Measurements from ENCODE around the gene MPP3. TPM values are rescaled to one million over a fixed set of nuclear protein-coding genes. Genes with fewer than 3 reads are reported as not detected.

Gene MPP3
- total RNA-seq, 1 donor from 2014 or later = 5.9 TPM

- peaks cover 5% of the 10 kb centered on the region for H3K9me3 Mint-ChIP-seq (ENCODE audit: unreplicated experiment)
- TF ChIP-seq CTCF (IDR thresholded peaks at IDR 0.05) = no peak
- no peaks in the 10 kb centered on the region for H3K27me3 Mint-ChIP-seq (ENCODE audit: unreplicated experiment)
- peaks cover 13% of the 10 kb centered on the region for H3K36me3 Mint-ChIP-seq (ENCODE audit: unreplicated experiment)
- H3K4me3 Mint-ChIP-seq (ENCODE audit: unreplicated experiment) = no peak overlapping the region
- H3K27ac Mint-ChIP-seq (ENCODE audit: unreplicated experiment) = no peak overlapping the region
- no peaks in the 10 kb centered on the region for H3K4me1 Mint-ChIP-seq (ENCODE audit: unreplicated experiment)
- no peak for DNase-seq (ENCODE audit: extremely low spot score, unreplicated experiment)
Measured at GRCh38 chr17:43808076-43808475, 24.9 kb downstream of the MPP3 start.

- Mint-ChIP-seq H3K36me3 (ENCODE audit: unreplicated experiment) (peaks cover 19% of the 10 kb centered on the region), H3K9me3 (ENCODE audit: unreplicated experiment) (peaks cover 5% of the 10 kb centered on the region), H3K27me3 (ENCODE audit: unreplicated experiment) (no peaks in the 10 kb centered on the region), H3K4me3 (ENCODE audit: unreplicated experiment) (no peak overlapping the region), H3K4me1 (ENCODE audit: unreplicated experiment) (no peaks in the 10 kb centered on the region), H3K27ac (ENCODE audit: unreplicated experiment) (no peak overlapping the region)
- DNase-seq (ENCODE audit: extremely low spot score, unreplicated experiment) = no peak
- no peak for TF ChIP-seq CTCF (IDR thresholded peaks at IDR 0.05)
Measured at GRCh38 chr17:43805117-43805516, 27.8 kb downstream of the MPP3 start.

- Mint-ChIP-seq H3K36me3 (ENCODE audit: unreplicated experiment) (peaks cover 19% of the 10 kb centered on the region), H3K4me1 (ENCODE audit: unreplicated experiment) (no peaks in the 10 kb centered on the region), H3K9me3 (ENCODE audit: unreplicated experiment) (peaks cover 5% of the 10 kb centered on the region), H3K27me3 (ENCODE audit: unreplicated experiment) (no peaks in the 10 kb centered on the region), H3K4me3 (ENCODE audit: unreplicated experiment) (no peak overlapping the region), H3K27ac (ENCODE audit: unreplicated experiment) (no peak overlapping the region)
- no peak for TF ChIP-seq CTCF (IDR thresholded peaks at IDR 0.05)
- DNase-seq (ENCODE audit: extremely low spot score, unreplicated experiment) = no peak
Measured at GRCh38 chr17:43803758-43804157, 29.2 kb downstream of the MPP3 start.

- no peak for DNase-seq (ENCODE audit: extremely low spot score, unreplicated experiment)
- Mint-ChIP-seq H3K4me1 (ENCODE audit: unreplicated experiment) (no peaks in the 10 kb centered on the region), H3K36me3 (ENCODE audit: unreplicated experiment) (peaks cover 15% of the 10 kb centered on the region), H3K27ac (ENCODE audit: unreplicated experiment) (no peak overlapping the region), H3K27me3 (ENCODE audit: unreplicated experiment) (no peaks in the 10 kb centered on the region), H3K4me3 (ENCODE audit: unreplicated experiment) (no peak overlapping the region), H3K9me3 (ENCODE audit: unreplicated experiment) (peaks cover 5% of the 10 kb centered on the region)
- no peak for TF ChIP-seq CTCF (IDR thresholded peaks at IDR 0.05)
Measured at GRCh38 chr17:43801844-43802243, 31.1 kb downstream of the MPP3 start.

- Mint-ChIP-seq H3K27me3 (ENCODE audit: unreplicated experiment) (peaks cover 5% of the 10 kb centered on the region), H3K9me3 (ENCODE audit: unreplicated experiment) (peaks cover 5% of the 10 kb centered on the region), H3K36me3 (ENCODE audit: unreplicated experiment) (peaks cover 15% of the 10 kb centered on the region), H3K4me1 (ENCODE audit: unreplicated experiment) (no peaks in the 10 kb centered on the region), H3K27ac (ENCODE audit: unreplicated experiment) (no peak overlapping the region), H3K4me3 (ENCODE audit: unreplicated experiment) (no peak overlapping the region)
- no peak for DNase-seq (ENCODE audit: extremely low spot score, unreplicated experiment)
- no peak for TF ChIP-seq CTCF (IDR thresholded peaks at IDR 0.05)
Measured at GRCh38 chr17:43800736-43801135, 32.2 kb downstream of the MPP3 start.

All from osteocyte (in vitro differentiated cells).